Measurements from ENCODE around the gene RAD1.

RAD1 gene

GRCh38 chr5:34858790-34859189 lies 56.5 kb downstream of the RAD1 start:
- DNase-seq, result no peak

GRCh38 chr5:34857894-34858293 lies 57.4 kb downstream of the RAD1 start:
- no peak for DNase-seq

DNA sequence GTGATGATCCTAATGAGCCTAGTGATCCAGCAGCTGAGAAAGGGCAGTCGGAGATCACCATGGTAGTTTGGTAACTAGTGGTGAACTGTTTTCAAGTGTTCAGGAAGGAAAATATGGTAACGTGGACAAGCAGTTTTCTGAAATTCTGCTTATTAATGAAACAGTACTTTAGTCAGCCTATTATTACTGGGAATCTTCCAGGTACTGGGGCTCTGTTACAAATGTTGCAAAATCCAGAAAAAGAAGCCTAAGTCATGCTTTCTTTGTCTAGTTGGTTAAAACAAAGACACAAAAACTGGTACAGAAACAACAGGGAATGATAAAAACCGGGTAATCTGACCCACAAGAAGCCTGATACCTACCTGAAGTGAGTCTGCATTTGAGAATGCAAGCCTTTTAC lies 58.1 kb downstream of the RAD1 start:
- no peak for DNase-seq
